Parathyroid adenoma (tissue), 2 donors: ENCODE measurements around the gene UACA.

Source experiments
- H2AFZ ChIP-seq: fragments of 300-600 bp; sonication (generic); one replicate; pipeline ENCODE4 v1.7.0; 2017; ENCODE audit warnings: antibody characterized with exemption, mild to moderate bottlenecking
- H3K27ac ChIP-seq: fragments of 300-600 bp; sonication (generic); one replicate; pipeline ENCODE4 v1.7.0; 2017
- H3K27me3 ChIP-seq: fragments of 300-600 bp; sonication (generic); one replicate; pipeline ENCODE4 v1.7.0; 2017; ENCODE audit warnings: low read length; ENCODE audit not compliant: control insufficient read depth, insufficient read depth
- H3K36me3 ChIP-seq: fragments of 300-600 bp; sonication (generic); one replicate; pipeline ENCODE4 v1.7.0; 2017; ENCODE audit warnings: low read length; ENCODE audit not compliant: control insufficient read depth, insufficient read depth
- H3K4me1 ChIP-seq: fragments of 300-600 bp; sonication (generic); one replicate; pipeline ENCODE4 v1.7.0; 2017; ENCODE audit warnings: control low read depth
- H3K4me2 ChIP-seq: fragments of 300-600 bp; sonication (generic); one replicate; pipeline ENCODE4 v1.7.0; 2017; ENCODE audit warnings: low read length
- H3K4me3 ChIP-seq: fragments of 300-600 bp; sonication (generic); one replicate; pipeline ENCODE4 v1.7.0; 2017; ENCODE audit warnings: low read depth, low read length
- H3K79me2 ChIP-seq: fragments of 300-600 bp; sonication (generic); one replicate; pipeline ENCODE4 v1.7.0; 2017; ENCODE audit warnings: control low read depth
- H3K9ac ChIP-seq: fragments of 300-600 bp; sonication (generic); one replicate; pipeline ENCODE4 v1.7.0; 2017; ENCODE audit warnings: mild to moderate bottlenecking
- H3K9me3 ChIP-seq: fragments of 300-600 bp; sonication (generic); one replicate; pipeline ENCODE4 v1.7.0; 2017; ENCODE audit warnings: low read length; ENCODE audit not compliant: control insufficient read depth
- TF ChIP-seq, protein P1 (sequence below): fragments of 300-600 bp; sonication (generic); IDR thresholded peaks from one replicate; pipeline ENCODE4 v1.7.0; 2017; ENCODE audit warnings: antibody characterized with exemption, mild to moderate bottlenecking
- donor health status: primary hyperparathyroidism.

UACA gene

DNA sequence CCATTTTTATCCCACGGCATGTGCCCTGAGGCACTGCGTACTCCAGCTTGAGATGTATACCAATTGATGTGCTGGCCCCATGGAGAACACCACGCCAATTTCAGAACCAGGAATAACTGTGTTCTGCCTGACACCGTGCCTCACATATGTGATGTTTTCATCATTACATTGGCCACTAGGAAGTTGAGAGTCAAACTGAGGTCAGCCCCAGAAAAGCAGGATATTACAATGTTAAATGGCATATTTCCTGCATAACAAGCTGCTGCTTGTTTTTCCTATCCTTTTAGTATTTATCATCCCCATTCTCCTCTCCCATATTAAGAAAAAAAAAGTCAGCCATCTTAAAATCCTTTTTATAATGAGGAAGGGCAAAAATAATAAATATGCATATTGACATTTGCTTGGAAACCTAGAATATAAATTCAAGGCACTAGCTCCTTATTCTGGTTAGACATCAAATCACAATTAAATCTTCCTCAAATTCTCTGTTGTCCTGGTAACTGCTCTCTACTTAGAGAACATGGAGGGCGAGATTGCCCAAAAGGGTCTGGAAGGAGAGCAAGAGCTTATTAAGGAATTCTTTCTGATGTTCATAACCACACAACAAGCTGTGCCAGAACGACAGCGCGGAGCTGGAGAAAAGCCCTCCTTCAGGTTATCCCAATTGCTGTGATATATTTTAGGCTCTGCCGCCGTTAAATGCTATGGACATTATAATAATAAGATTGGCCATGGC lies 112.6 kb downstream of the UACA start:
- no peak overlapping the region for H2AFZ ChIP-seq
- no peak overlapping the region for H3K9ac ChIP-seq
- no peak overlapping the region for H3K4me2 ChIP-seq
- no peaks in the 10 kb centered on the region for H3K9me3 ChIP-seq
- TF ChIP-seq, protein P1, sequence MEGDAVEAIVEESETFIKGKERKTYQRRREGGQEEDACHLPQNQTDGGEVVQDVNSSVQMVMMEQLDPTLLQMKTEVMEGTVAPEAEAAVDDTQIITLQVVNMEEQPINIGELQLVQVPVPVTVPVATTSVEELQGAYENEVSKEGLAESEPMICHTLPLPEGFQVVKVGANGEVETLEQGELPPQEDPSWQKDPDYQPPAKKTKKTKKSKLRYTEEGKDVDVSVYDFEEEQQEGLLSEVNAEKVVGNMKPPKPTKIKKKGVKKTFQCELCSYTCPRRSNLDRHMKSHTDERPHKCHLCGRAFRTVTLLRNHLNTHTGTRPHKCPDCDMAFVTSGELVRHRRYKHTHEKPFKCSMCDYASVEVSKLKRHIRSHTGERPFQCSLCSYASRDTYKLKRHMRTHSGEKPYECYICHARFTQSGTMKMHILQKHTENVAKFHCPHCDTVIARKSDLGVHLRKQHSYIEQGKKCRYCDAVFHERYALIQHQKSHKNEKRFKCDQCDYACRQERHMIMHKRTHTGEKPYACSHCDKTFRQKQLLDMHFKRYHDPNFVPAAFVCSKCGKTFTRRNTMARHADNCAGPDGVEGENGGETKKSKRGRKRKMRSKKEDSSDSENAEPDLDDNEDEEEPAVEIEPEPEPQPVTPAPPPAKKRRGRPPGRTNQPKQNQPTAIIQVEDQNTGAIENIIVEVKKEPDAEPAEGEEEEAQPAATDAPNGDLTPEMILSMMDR, result no peak
- H3K36me3 ChIP-seq, result no peaks in the 10 kb centered on the region
- no peaks in the 10 kb centered on the region for H3K79me2 ChIP-seq
- no peak overlapping the region for H3K27ac ChIP-seq
- no peaks in the 10 kb centered on the region for H3K27me3 ChIP-seq
- H3K4me3 ChIP-seq, result no peak overlapping the region
- H3K4me1 ChIP-seq, result no peaks in the 10 kb centered on the region

DNA sequence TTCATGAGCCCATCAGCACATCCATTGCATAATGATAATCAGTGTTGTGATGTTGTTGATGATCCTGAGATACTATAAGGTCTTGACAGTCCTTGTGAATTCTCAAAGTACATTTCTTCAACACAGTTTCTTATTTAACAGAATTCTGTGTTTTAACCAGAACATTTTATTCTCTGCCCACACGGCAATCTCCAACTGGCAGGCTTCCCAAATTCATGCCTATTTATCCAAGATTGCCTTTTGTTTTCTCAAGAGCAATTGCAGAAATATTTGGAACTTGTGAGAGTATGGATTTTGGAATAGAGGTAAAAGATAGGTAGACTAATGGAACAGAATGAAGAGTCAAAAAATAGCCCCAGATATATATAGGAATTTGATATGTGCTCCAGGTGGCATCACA lies 116.0 kb downstream of the UACA start:
- no peak overlapping the region for H3K4me2 ChIP-seq
- no peaks in the 10 kb centered on the region for H3K36me3 ChIP-seq
- no peaks in the 10 kb centered on the region for H3K27me3 ChIP-seq
- no peak overlapping the region for H2AFZ ChIP-seq
- no peak overlapping the region for H3K4me3 ChIP-seq
- no peak overlapping the region for H3K9ac ChIP-seq
- no peaks in the 10 kb centered on the region for H3K4me1 ChIP-seq
- H3K79me2 ChIP-seq, result no peaks in the 10 kb centered on the region
- no peaks in the 10 kb centered on the region for H3K9me3 ChIP-seq
- TF ChIP-seq, protein P1, result no peak
- H3K27ac ChIP-seq, result no peak overlapping the region

GRCh38 chr15:70646169-70646568 lies 117.2 kb downstream of the UACA start:
- no peak overlapping the region for H3K9ac ChIP-seq
- no peak overlapping the region for H2AFZ ChIP-seq
- no peak overlapping the region for H3K4me3 ChIP-seq
- no peak overlapping the region for H3K27ac ChIP-seq
- no peaks in the 10 kb centered on the region for H3K79me2 ChIP-seq
- TF ChIP-seq, protein P1, result no peak
- H3K9me3 ChIP-seq, result no peaks in the 10 kb centered on the region
- no peaks in the 10 kb centered on the region for H3K36me3 ChIP-seq
- H3K27me3 ChIP-seq, result no peaks in the 10 kb centered on the region
- H3K4me1 ChIP-seq, result no peaks in the 10 kb centered on the region
- no peak overlapping the region for H3K4me2 ChIP-seq

- Histone ChIP-seq H3K4me3 (no peak overlapping the region), H3K27me3 (no peaks in the 10 kb centered on the region), H3K36me3 (no peaks in the 10 kb centered on the region), H2AFZ (no peak overlapping the region), H3K4me1 (no peaks in the 10 kb centered on the region), H3K9me3 (no peaks in the 10 kb centered on the region), H3K79me2 (no peaks in the 10 kb centered on the region), H3K4me2 (no peak overlapping the region), H3K27ac (no peak overlapping the region), H3K9ac (no peak overlapping the region)
- TF ChIP-seq, protein P1, result no peak
These were observed 119.6 kb downstream of the UACA start for GRCh38 chr15:70643783-70644125.
